Stimulated activated naive B cell treated with anti-CD40 and anti-IgM and Interleukin-4, amounts not matched to agents 10 μg/mL and 1 μg/mL and 100 μg/mL, for 72 hours (primary cell): ENCODE measurements around the gene FAM13C.

Experiments
- ATAC-seq, 2 donors: fragments of 150-1000 bp; cut with Tn5 transposase; replicated peaks; 2 replicates each; pipeline ENCODE4 v1.10.0; 2021; ENCODE audit warnings: moderate library complexity in 1 of 2
- DNase-seq: peaks from one replicate; pipeline ENCODE4 v3.0.0; 2021
- H3K27ac Mint-ChIP-seq: one replicate; pipeline ENCODE4 v1.8.0; 2022; ENCODE audit warnings: mild to moderate bottlenecking, mixed read lengths
- H3K27me3 Mint-ChIP-seq, 2 donors: one replicate each; pipeline ENCODE4 v1.8.0; 2022; ENCODE audit warnings: mixed read lengths in 2 of 2
- H3K36me3 Mint-ChIP-seq, 2 donors: one replicate each; pipeline ENCODE4 v1.8.0; 2022; ENCODE audit warnings: mixed read lengths in 2 of 2, mild to moderate bottlenecking in 1 of 2
- H3K4me1 Mint-ChIP-seq, 2 donors: one replicate each; pipeline ENCODE4 v1.8.0; 2022; ENCODE audit warnings: mixed read lengths in 2 of 2, mild to moderate bottlenecking in 1 of 2
- H3K4me3 Mint-ChIP-seq, 2 donors: one replicate each; pipeline ENCODE4 v1.8.0; 2022; ENCODE audit warnings: mild to moderate bottlenecking in 2 of 2, mixed read lengths in 2 of 2, moderate library complexity in 1 of 2
- H3K9me3 Mint-ChIP-seq, 2 donors: one replicate each; pipeline ENCODE4 v1.8.0; 2022; ENCODE audit warnings: mixed read lengths in 2 of 2, mild to moderate bottlenecking in 1 of 2

FAM13C gene

DNA sequence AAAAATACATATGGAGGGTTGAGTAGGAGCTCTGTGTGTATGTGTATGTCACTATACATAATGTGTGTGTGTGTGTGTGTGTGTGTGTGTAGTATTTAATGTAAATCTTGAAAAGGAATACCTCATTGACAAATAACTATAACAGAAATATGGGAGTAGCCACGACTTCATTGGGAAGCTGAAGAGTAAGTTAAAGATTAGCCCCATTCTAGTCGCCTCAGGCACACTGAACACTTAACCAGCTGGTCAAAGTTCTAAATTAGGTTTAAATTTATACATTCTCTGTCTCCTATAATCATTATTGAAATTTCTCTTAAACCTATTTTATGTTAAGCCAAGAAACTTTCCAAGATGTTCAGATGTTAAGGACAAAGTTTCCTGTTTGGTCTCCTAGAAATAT is 45.3 kb downstream of the FAM13C start:
- no peaks in the 10 kb centered on the region for H3K36me3 Mint-ChIP-seq
- no peak for ATAC-seq
- H3K9me3 Mint-ChIP-seq, result no peaks in the 10 kb centered on the region
- no peaks in the 10 kb centered on the region for H3K27me3 Mint-ChIP-seq
- H3K4me3 Mint-ChIP-seq, result no peak overlapping the region
- DNase-seq, result no peak
- no peak overlapping the region for H3K27ac Mint-ChIP-seq
- H3K4me1 Mint-ChIP-seq, result no peaks in the 10 kb centered on the region

- H3K36me3 Mint-ChIP-seq, result no peaks in the 10 kb centered on the region
- no peaks in the 10 kb centered on the region for H3K4me1 Mint-ChIP-seq
- no peak overlapping the region for H3K4me3 Mint-ChIP-seq
- H3K9me3 Mint-ChIP-seq, result no peaks in the 10 kb centered on the region
- H3K27ac Mint-ChIP-seq, result no peak overlapping the region
- no peak for ATAC-seq
- no peak for DNase-seq
- no peaks in the 10 kb centered on the region for H3K27me3 Mint-ChIP-seq
Observed at GRCh38 chr10:59315465-59315864, 46.9 kb downstream of the FAM13C start.

GRCh38 chr10:59314268-59314667 is 48.1 kb downstream of the FAM13C start:
- DNase-seq (no peak), ATAC-seq (no peak)
- Mint-ChIP-seq H3K27me3 (no peaks in the 10 kb centered on the region), H3K4me3 (no peak overlapping the region), H3K27ac (no peak overlapping the region), H3K9me3 (peaks cover 0 to 4% of the 10 kb centered on the region in 2 donors), H3K4me1 (no peaks in the 10 kb centered on the region), H3K36me3 (no peaks in the 10 kb centered on the region)

GRCh38 chr10:59312247-59312646 is 50.1 kb downstream of the FAM13C start:
- ATAC-seq (no peak), DNase-seq (no peak)
- H3K9me3 Mint-ChIP-seq, result peaks cover 2 to 9% of the 10 kb centered on the region in 2 donors
- no peaks in the 10 kb centered on the region for H3K27me3 Mint-ChIP-seq
- H3K27ac Mint-ChIP-seq, result no peak overlapping the region
- no peaks in the 10 kb centered on the region for H3K36me3 Mint-ChIP-seq
- H3K4me3 Mint-ChIP-seq, result no peak overlapping the region
- H3K4me1 Mint-ChIP-seq, result no peaks in the 10 kb centered on the region

DNA sequence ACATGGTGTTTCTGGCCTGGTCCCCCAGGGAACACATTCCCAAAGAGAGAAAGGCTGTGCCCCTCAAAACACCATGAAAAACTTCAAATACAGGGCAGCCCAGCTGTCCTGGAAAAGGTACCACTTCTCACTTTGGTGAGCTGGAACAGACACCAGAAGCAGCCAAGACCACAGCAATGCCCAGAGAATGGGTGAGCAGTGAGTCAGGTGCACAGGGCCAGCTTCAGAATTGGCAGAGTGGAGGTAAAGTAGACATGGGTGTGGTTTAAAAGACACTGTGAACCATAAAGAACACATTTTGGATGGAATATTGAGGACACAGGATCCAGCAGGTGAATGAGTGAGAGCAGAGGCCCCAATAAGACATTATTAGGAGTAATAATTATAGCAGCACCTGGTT is 51.3 kb downstream of the FAM13C start:
- no peak overlapping the region for H3K27ac Mint-ChIP-seq
- no peaks in the 10 kb centered on the region for H3K27me3 Mint-ChIP-seq
- DNase-seq (no peak), ATAC-seq (no peak)
- H3K4me3 Mint-ChIP-seq, result no peak overlapping the region
- no peaks in the 10 kb centered on the region for H3K4me1 Mint-ChIP-seq
- peaks cover 2 to 9% of the 10 kb centered on the region in 2 donors for H3K9me3 Mint-ChIP-seq
- no peaks in the 10 kb centered on the region for H3K36me3 Mint-ChIP-seq

- no peaks in the 10 kb centered on the region for H3K4me1 Mint-ChIP-seq
- H3K27ac Mint-ChIP-seq, result no peak overlapping the region
- H3K4me3 Mint-ChIP-seq, result no peak overlapping the region
- H3K27me3 Mint-ChIP-seq, result no peaks in the 10 kb centered on the region
- DNase-seq, result no peak
- no peaks in the 10 kb centered on the region for H3K36me3 Mint-ChIP-seq
- ATAC-seq, result no peak
- H3K9me3 Mint-ChIP-seq, result peaks cover 2 to 9% of the 10 kb centered on the region in 2 donors
Observed at GRCh38 chr10:59310324-59310914, 51.9 kb downstream of the FAM13C start.

DNA sequence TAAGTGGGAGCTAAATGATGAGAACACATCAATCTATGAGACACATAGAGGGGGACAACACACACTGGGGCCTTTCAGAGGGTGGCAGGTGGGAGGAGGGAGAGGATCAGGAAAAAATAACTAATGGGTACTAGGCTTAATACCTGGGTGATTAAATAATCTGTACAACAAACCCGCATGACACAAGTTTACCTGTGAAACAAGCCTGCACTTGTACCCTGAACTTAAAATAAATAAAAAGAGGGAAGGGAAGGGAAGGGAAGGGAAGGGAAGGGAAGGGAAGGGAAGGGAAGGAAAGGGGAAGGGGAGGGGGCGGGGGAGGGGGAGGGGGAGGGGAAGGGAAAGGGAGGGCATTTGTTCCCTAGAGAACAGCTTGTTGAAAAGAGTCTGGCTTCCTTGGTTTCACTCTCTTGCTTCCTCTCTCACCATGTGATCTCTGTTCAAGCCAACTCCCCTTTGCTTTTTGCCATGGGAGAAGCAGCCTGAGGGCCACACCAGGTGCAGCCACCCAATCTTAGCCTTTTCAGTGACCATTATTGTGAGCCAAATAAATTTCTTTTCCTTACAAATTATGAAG is 57.7 kb downstream of the FAM13C start:
- Mint-ChIP-seq H3K27me3 (no peaks in the 10 kb centered on the region), H3K4me3 (no peak overlapping the region), H3K9me3 (peaks cover 4 to 9% of the 10 kb centered on the region in 2 donors), H3K27ac (no peak overlapping the region), H3K4me1 (peaks cover 0 to 1% of the 10 kb centered on the region in 2 donors), H3K36me3 (no peaks in the 10 kb centered on the region)
- DNase-seq (no peak), ATAC-seq (no peak)

DNA sequence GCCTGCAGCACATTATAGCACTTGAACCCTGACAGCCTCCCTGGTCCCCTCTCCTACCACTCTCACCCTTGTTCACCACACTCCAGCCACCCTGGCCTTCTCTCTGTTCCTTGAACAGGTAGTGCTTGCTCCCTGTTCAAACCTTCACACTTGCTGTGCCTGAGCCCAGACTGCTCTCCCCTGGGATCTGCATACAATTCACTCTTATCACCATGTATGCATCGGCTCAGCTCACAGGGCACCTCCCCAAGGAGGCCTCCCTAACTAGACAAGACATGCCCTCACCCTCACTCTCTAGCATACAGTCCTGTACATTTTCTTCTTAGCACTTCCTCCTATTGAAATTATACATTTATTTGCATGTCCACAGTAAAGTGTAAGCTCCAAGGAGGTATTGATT is 59.3 kb downstream of the FAM13C start:
- Mint-ChIP-seq H3K4me1 (peaks cover 0 to 1% of the 10 kb centered on the region in 2 donors), H3K27me3 (no peaks in the 10 kb centered on the region), H3K36me3 (no peaks in the 10 kb centered on the region), H3K4me3 (no peak overlapping the region), H3K27ac (no peak overlapping the region), H3K9me3 (peaks cover 0 to 2% of the 10 kb centered on the region in 2 donors)
- DNase-seq (no peak), ATAC-seq (peak in 1 of 2 donors; percentile 23)

DNA sequence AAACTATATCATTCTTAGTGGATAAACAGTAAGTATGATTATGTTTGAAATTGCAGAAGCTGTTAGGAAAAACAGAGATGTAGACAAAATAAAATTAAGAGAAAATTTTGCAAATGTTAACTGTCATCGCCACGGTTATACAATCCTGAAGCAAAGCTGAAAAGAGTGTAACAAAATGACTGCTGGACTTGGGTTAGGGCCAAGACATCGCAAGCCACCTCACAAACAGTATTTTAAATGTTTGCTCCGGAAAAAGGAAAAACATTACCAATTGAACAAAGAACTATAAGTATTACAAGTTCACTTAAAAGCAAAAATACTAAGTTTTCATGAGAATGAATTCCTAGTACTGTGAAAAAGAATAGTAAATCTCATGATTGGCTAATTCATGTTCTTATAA is 60.0 kb downstream of the FAM13C start:
- no peaks in the 10 kb centered on the region for H3K27me3 Mint-ChIP-seq
- peaks cover 0 to 1% of the 10 kb centered on the region in 2 donors for H3K4me1 Mint-ChIP-seq
- H3K9me3 Mint-ChIP-seq, result peaks cover 0 to 2% of the 10 kb centered on the region in 2 donors
- no peaks in the 10 kb centered on the region for H3K36me3 Mint-ChIP-seq
- no peak for ATAC-seq
- DNase-seq, result no peak
- no peak overlapping the region for H3K27ac Mint-ChIP-seq
- no peak overlapping the region for H3K4me3 Mint-ChIP-seq

DNA sequence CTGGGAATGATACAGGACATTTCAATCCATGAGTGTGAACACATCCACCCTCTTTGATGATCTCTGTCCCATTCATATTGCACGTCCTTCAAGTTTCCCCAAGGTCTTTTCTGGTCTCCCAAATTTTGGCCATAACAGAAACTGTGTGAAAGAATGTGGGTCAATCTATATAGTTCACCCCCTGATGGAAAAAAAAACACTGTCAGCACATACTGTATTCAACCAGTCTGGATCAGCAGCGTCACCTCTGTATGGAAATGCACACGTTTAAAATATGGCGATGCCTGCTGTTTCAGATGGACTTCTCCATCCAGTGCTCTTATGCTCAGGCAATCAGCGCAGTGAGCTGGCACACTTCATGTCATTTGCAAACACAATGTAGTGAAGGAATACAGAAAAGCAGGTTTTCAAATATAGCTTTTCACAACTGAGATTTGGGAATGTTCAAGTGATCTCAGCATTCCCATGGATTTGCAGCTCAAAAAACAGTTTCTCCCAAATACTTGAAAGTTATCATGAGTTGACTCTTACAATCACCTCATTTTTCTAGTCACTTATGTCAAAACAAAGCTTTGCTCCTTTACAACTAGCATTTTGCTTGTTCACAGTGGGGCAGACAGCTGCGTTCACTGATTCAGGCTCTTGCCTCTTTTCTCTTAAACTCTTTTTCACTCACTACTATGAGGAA is 61.1 kb downstream of the FAM13C start:
- Mint-ChIP-seq H3K4me1 (peaks cover 0 to 1% of the 10 kb centered on the region in 2 donors), H3K9me3 (peaks cover 0 to 2% of the 10 kb centered on the region in 2 donors), H3K4me3 (no peak overlapping the region), H3K27ac (no peak overlapping the region), H3K27me3 (no peaks in the 10 kb centered on the region), H3K36me3 (no peaks in the 10 kb centered on the region)
- ATAC-seq (no peak), DNase-seq (no peak)

- Mint-ChIP-seq H3K4me3 (no peak overlapping the region), H3K9me3 (peaks cover 0 to 2% of the 10 kb centered on the region in 2 donors), H3K27ac (no peak overlapping the region), H3K36me3 (no peaks in the 10 kb centered on the region), H3K27me3 (no peaks in the 10 kb centered on the region), H3K4me1 (peaks cover 0 to 1% of the 10 kb centered on the region in 2 donors)
- DNase-seq (no peak), ATAC-seq (no peak)
Observed at GRCh38 chr10:59300386-59300785, 62.0 kb downstream of the FAM13C start.

DNA sequence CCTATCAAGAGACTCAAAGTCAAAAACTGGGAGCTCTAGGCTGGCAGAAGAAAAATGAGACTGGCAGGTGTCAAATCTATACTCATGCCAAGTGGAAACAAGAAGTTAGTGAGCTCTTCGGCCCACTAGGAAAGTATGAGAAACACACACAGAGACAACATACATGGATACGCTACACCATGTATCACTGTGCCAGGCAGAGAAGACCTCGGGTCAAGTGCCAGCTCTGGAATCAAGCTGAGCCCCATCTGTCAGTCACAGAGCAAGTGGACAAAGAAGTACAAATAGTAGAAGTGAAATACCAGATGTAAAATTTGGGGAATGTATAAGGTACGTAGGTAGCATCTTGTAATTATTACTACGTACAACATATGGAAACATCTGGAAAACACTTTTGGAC is 62.4 kb downstream of the FAM13C start:
- Mint-ChIP-seq H3K36me3 (no peaks in the 10 kb centered on the region), H3K4me3 (no peak overlapping the region), H3K27ac (no peak overlapping the region), H3K9me3 (peaks cover 0 to 2% of the 10 kb centered on the region in 2 donors), H3K4me1 (peaks cover 0 to 1% of the 10 kb centered on the region in 2 donors), H3K27me3 (no peaks in the 10 kb centered on the region)
- DNase-seq (no peak), ATAC-seq (no peak)

DNA sequence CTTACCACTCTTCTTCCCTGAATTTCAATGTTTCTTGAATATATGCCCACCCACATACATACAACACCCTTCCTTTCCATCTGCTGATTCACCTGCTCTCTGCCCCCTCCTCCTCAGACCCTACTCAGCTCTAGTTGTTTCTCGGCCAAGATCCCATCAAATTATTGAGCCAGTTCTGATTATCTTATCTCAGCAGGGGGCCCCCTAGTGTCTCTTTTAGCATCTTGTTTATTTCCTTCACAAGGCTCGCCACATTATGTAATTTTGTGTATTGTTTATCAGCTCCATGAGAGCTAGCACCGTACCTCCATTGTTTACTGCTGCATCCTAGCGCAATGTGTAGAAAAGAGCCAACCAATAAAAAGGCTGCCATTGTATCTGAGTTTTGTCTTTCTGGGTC is 71.9 kb downstream of the FAM13C start:
- Mint-ChIP-seq H3K4me1 (no peaks in the 10 kb centered on the region), H3K36me3 (no peaks in the 10 kb centered on the region), H3K27ac (no peak overlapping the region), H3K4me3 (no peak overlapping the region), H3K9me3 (no peaks in the 10 kb centered on the region), H3K27me3 (no peaks in the 10 kb centered on the region)
- DNase-seq (no peak), ATAC-seq (no peak)

GRCh38 chr10:59289853-59290252 is 72.5 kb downstream of the FAM13C start:
- no peak for DNase-seq
- Mint-ChIP-seq H3K36me3 (no peaks in the 10 kb centered on the region), H3K4me3 (no peak overlapping the region), H3K4me1 (no peaks in the 10 kb centered on the region), H3K27ac (no peak overlapping the region), H3K9me3 (no peaks in the 10 kb centered on the region), H3K27me3 (no peaks in the 10 kb centered on the region)
- ATAC-seq, result no peak

DNA sequence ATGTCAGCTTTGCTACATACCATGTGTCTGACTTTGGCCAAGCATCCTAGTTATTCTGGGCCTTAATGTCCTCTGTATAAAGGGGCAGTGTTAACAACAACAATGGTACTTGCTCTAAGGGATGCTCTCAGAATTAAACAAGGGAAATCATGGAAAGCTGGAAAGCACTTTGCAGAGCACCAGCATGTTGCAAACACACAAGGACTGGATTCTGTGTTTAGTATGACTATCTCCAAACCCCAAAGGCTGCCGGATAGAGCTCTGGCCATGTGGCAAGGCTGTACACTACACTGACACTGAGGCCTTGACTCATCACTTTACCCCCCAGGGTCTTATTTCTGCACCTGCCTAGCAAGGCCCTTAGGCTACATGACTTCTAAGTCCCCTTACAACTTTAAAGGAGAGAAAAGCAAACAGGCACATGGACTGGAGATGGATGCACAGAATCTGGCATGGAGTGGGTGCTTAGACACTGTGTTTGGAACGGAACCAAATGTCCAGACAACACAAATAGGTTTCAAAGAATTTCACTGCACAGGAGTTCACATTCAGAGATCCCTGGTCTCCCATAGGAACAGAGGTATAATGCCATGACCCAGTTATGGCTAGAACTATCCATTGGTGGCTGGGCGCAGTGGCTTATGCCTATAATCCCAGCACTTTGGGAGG is 74.6 kb downstream of the FAM13C start:
- H3K27ac Mint-ChIP-seq, result no peak overlapping the region
- no peaks in the 10 kb centered on the region for H3K36me3 Mint-ChIP-seq
- no peak for ATAC-seq
- H3K9me3 Mint-ChIP-seq, result no peaks in the 10 kb centered on the region
- H3K4me3 Mint-ChIP-seq, result no peak overlapping the region
- DNase-seq, result no peak
- no peaks in the 10 kb centered on the region for H3K4me1 Mint-ChIP-seq
- no peaks in the 10 kb centered on the region for H3K27me3 Mint-ChIP-seq
